Measurements from ENCODE around the gene IVNS1ABP.
A peak's percentile ranks its signal among the peaks of the same experiment; 100 is the strongest.

Gene IVNS1ABP

GRCh38 chr1:185312361-185313138 is 4.5 kb downstream of the IVNS1ABP start:
- no peak overlapping the region for H3K9ac ChIP-seq
- no peak for TF ChIP-seq CTCF (IDR thresholded peaks at IDR 0.05)
- H2AFZ ChIP-seq: no peak overlapping the region
- H3K4me3 ChIP-seq (ENCODE audit: low read depth, low read length): peak overlapping the region; percentile 2
- peaks cover 4% of the 10 kb centered on the region for H3K4me1 ChIP-seq
- no peaks in the 10 kb centered on the region for H3K9me3 ChIP-seq (ENCODE audit: control insufficient read depth, low read length)
- no peak overlapping the region for H3K4me2 ChIP-seq (ENCODE audit: low read length)
- no peak overlapping the region for H3K27ac ChIP-seq
- no peaks in the 10 kb centered on the region for H3K36me3 ChIP-seq (ENCODE audit: control insufficient read depth, insufficient read depth, low read length)
- H3K79me2 ChIP-seq: peaks cover 20% of the 10 kb centered on the region
- no peaks in the 10 kb centered on the region for H3K27me3 ChIP-seq (ENCODE audit: control insufficient read depth, insufficient read depth, low read length)

GRCh38 chr1:185311589-185312225 is 5.3 kb downstream of the IVNS1ABP start:
- Histone ChIP-seq H3K36me3 (ENCODE audit: control insufficient read depth, insufficient read depth, low read length) (no peaks in the 10 kb centered on the region), H3K79me2 (peaks cover 20% of the 10 kb centered on the region), H3K27me3 (ENCODE audit: control insufficient read depth, insufficient read depth, low read length) (no peaks in the 10 kb centered on the region), H3K4me2 (ENCODE audit: low read length) (no peak overlapping the region), H3K9ac (no peak overlapping the region), H3K4me1 (peaks cover 4% of the 10 kb centered on the region), H3K9me3 (ENCODE audit: control insufficient read depth, low read length) (no peaks in the 10 kb centered on the region), H2AFZ (no peak overlapping the region), H3K4me3 (ENCODE audit: low read depth, low read length) (peak overlapping the region; percentile 2), H3K27ac (no peak overlapping the region)
- no peak for TF ChIP-seq CTCF (IDR thresholded peaks at IDR 0.05)

GRCh38 chr1:185309566-185309965 is 7.5 kb downstream of the IVNS1ABP start:
- Histone ChIP-seq H2AFZ (no peak overlapping the region), H3K79me2 (peaks cover 10% of the 10 kb centered on the region), H3K27me3 (ENCODE audit: control insufficient read depth, insufficient read depth, low read length) (no peaks in the 10 kb centered on the region), H3K4me1 (peaks cover 4% of the 10 kb centered on the region), H3K9me3 (ENCODE audit: control insufficient read depth, low read length) (no peaks in the 10 kb centered on the region), H3K4me2 (ENCODE audit: low read length) (no peak overlapping the region), H3K36me3 (ENCODE audit: control insufficient read depth, insufficient read depth, low read length) (no peaks in the 10 kb centered on the region), H3K4me3 (ENCODE audit: low read depth, low read length) (no peak overlapping the region), H3K27ac (no peak overlapping the region), H3K9ac (no peak overlapping the region)
- no peak for TF ChIP-seq CTCF (IDR thresholded peaks at IDR 0.05)

GRCh38 chr1:185308126-185308525 is 8.9 kb downstream of the IVNS1ABP start:
- no peak overlapping the region for H3K4me2 ChIP-seq (ENCODE audit: low read length)
- H3K9ac ChIP-seq: no peak overlapping the region
- H3K4me1 ChIP-seq: peaks cover 4% of the 10 kb centered on the region
- H3K4me3 ChIP-seq (ENCODE audit: low read depth, low read length): no peak overlapping the region
- H3K9me3 ChIP-seq (ENCODE audit: control insufficient read depth, low read length): no peaks in the 10 kb centered on the region
- peaks cover 6% of the 10 kb centered on the region for H3K79me2 ChIP-seq
- no peak overlapping the region for H3K27ac ChIP-seq
- no peaks in the 10 kb centered on the region for H3K36me3 ChIP-seq (ENCODE audit: control insufficient read depth, insufficient read depth, low read length)
- no peak for TF ChIP-seq CTCF (IDR thresholded peaks at IDR 0.05)
- no peak overlapping the region for H2AFZ ChIP-seq
- H3K27me3 ChIP-seq (ENCODE audit: control insufficient read depth, insufficient read depth, low read length): no peaks in the 10 kb centered on the region

Measured in parathyroid adenoma (tissue), 2 donors.